SU-DHL-6 (cell line): ENCODE results near the gene NLRP6.
"Not testable (repeated sequence)": the region's sequence is repeated elsewhere in the genome, so short reads cannot be mapped to it uniquely, and the experiment has no call there.

ENCODE experiments used
- CTCF ChIP-seq: fragments of 200-600 bp; sonication (generic); IDR thresholded peaks from one replicate; pipeline ENCODE4 v1.5.1; 2017; ENCODE audit warnings: antibody characterized with exemption, mild to moderate bottlenecking, low read length, moderate library complexity; ENCODE audit not compliant: insufficient read depth, poor library complexity, severe bottlenecking
- EZH2phosphoT487 ChIP-seq: fragments of 200-600 bp; sonication (generic), shearing (Covaris generic); conservative IDR thresholded peaks from 2 replicates; pipeline ENCODE4 v1.6.1; 2018; ENCODE audit warnings: mild to moderate bottlenecking, antibody characterized with exemption, low read length, moderate library complexity, mixed read lengths

GRCh38 chr11:314554-314875 is 36.3 kb downstream of the NLRP6 start:
- not testable (repeated sequence) for TF ChIP-seq CTCF, EZH2phosphoT487
